HL-60/S4 (cell line): ENCODE measurements around the gene SSBP3.

Experiments used
- in situ Hi-C: fragments of 300-500 bp; cut with MboI; formaldehyde crosslinking; loops from 2 replicates; pipeline ENCODE4 v1.14.3; 2022; ENCODE audit warnings: low sequenced_read_pairs

The SSBP3 gene

DNA sequence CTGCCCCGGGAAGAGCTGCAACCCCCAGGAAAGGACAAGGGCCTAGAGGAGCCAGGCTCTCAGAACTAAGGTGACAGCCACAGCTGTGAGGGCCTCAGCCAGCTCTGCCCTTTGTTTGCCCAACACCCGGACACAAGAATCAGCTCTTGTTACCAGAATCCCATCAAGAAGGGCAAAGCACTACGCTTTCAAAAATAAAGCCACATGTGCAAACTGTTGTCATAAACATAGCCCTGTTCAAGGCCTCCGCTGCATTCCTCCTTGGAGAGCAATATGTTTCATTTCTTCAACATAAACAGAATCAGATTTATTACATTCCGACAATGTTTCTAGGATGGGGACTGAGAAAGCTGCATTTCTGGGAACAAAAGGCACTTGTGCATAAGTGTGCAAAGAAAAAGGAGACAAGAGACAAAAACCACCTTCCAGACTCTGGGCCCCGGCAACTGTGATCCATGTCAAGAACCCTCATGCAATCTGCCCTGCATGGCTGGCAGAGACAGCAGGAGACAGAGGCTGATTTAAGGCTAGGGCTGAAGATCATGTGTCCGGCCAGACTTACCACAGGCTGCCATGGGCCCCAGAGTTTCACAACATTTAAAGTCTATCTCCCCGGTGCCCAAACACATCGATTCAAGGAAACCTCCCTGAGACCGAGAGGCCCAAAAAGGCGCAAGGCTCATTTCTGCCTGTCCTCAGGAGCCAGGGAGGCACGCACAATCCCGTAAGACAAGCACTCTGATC, 71.0 kb downstream of the SSBP3 start:
- in situ Hi-C loops, result no loop called here

DNA sequence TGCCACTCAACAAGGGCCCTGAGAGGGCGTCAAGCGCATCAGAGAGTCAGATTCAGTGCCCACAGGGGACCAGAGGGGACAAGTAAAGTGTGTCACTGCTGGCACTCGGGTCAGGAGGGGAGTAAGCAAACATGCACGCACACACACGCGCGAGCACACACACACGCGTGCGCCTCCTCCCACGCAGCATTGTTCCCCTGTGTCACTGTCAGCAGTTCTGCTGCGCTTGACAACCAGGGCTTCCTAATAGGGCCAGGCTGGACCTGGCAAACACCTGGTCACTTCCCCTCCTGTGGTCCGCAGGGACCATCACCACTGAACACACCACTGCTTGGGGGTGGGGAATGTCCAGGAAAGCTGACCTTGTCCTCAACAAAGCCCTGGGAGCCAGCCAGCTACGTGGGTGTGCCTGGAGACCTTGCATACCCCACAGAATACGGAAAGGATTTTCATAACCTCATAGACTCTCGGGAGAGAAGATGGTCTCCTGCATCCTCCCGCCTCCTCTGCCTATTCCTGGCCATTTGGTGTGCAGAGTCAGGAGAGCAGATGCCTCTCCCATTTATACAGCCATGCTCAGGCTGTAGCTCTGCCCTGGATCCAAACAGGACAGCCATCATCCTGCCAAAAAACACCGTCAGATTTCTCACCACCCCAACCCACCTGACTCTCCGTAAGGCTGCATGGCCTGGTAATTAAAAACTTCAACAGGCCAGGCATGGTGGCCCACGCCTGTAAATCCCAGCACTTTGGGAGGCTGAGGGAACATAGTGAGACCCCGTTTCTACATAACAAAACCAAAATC, 73.2 kb downstream of the SSBP3 start:
- in situ Hi-C loops, result no loop called here

- in situ Hi-C loops, result no loop called here
Observed at GRCh38 chr1:54331843-54332463, 74.2 kb downstream of the SSBP3 start.

- in situ Hi-C loops, result no loop called here
Observed at GRCh38 chr1:54331091-54331772, 75.0 kb downstream of the SSBP3 start.

GRCh38 chr1:54329312-54330003, 76.7 kb downstream of the SSBP3 start:
- in situ Hi-C loops, result no loop called here

DNA sequence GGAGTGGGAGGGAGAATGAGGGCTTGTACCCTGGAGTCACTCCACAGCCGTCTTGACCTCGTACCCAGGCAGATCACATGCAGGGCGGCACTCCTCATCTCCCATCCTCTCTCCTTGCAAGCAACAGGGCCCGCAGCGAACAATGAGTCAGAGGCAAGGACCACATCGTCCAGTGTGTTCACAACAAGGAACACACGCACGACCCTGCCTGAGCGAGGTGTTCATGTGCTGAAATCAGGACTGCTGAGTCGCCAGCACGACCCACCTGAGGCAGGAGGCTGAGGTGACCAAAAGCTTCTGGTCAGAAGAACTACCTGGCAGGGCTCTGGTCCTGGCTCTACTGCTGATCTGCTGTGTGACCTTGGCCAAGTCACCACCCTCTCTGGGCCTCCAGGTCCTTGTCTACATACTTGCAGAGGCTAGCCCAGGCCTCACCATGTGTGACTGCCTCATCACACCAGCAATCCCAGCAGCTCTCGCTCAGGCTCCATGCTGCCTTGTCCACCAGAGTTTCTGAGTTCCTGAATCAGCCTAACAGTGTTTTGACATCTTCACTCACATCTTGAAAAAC, 78.0 kb downstream of the SSBP3 start:
- in situ Hi-C loops, result no loop called here

DNA sequence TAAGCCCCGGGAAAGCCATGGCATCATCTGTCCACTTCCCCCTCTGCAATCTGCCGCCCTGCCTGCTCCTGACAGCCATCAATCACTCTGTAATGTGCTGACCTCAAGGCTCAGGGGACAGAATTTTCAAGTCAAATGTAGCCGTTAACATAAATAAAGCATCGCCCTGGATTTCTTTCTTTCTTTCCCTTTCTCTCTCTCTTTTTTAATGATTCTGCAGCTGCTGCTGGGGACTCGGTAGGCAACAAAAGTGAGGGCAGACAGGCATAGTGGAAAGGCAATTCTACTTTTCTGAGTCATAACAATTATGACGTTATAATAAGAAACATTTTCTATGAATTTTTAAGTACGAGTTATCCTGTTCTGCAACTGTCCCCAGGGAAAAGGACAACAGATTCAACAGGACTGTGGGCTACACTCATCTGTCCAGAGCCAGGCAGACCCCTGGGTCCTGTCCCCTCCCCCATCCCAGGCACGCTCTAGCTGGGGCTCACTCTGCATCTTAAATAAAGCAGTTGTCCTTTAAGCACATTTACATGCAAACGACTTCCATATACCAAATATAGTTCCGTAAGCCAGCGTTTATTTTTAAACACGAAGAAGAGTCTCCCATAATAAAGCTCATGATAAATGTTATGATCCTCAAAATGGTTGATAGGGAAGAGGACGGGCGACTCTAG, 78.7 kb downstream of the SSBP3 start:
- in situ Hi-C loops, result no loop called here

GRCh38 chr1:54326543-54327385, 79.4 kb downstream of the SSBP3 start:
- in situ Hi-C loops, result no loop called here

DNA sequence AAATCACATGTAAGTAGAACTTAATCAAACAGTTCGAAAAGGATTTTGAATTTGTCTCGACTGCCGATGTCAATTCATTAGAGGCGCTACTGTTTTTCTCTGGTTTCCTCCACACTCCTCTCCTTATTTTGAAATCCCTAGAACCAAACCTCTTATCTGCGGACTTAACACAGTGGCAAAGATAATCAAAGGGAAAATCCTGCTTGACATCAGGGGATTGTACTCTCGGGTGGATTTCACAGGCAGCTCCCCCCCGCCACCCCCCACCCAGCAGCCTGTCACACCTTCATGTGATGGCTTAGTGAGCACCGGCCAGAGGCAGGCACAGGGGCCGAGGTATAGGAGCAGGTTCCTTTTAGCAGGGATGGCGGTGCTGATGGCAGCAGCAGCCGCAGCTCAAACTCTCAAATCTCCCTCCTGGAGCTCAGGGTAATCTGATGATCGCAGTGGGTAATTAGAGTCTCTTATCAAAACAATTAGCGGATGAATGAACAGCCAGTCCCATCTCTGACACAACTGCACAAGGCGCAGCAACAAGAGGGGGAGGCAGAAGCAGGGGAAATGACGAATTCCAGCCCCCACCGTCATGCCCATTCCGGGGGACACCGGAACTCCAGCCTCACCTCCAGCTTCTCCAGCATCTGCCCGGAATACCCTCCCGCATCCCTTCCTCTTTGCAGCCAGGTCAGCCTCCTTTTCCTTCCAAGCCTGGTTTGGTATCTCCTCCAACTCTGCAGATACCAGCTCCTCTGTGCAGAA, 80.3 kb downstream of the SSBP3 start:
- in situ Hi-C loops, result no loop called here

DNA sequence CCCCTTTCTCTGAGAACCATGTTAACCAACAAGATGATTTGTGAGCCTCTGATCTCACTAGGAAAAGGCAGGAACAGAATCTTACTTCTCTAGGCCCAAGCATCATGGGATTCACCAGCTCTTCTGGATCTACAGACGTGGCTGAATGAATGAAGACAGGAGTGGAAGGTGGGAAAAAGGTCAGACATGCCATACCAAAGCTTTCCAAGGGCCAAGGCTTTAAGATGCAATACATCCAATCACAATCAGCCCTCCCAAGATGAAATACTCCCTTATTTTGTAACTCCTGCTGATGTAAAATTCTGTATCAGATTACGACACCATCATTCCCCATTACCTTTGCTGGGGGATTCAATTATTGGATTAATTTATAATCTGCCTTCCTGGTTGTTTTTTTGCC, 80.9 kb downstream of the SSBP3 start:
- in situ Hi-C loops, result no loop called here

DNA sequence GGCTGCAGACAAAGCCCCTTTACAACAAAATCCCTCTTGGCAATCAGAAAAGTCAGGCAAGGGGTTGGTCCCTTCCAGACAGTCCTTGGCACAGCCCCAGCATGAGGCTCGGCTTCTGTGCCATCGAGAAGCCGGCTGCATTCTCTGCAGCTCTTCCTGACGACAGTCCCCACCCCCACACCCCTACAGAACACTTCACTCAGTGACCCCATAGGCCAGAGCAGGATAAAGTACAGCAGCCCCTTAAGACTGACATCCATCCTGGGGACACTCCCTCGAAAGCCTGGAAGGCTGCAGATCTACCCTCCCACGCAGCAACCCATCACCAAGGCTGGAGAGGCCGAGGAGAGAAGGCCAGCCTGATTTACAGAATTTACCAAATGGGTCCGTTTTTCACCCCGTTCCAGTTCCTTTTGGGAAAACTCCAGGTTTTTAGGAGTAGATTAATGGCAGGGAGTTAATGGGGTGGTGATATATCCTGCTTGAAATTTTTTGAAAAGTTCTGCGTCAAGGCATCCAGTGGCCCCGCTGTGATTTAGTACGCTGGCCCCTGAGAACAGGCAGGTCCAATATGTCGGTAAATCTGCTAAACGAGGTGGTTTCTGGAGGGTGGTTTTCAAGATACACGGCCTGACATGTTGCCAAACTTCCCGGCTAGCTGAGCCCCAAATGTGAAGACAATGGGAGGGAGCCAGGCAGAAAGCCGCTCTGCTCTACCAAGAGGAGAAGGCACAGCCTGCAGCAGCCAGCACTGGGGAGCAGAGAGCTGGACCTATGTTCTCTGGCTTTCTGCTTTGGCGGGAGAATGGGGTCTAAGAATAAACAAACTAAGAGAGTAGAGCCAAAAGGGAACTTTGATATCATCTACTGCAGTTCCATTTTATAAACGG, 81.7 kb downstream of the SSBP3 start:
- in situ Hi-C loops, result no loop called here

- in situ Hi-C loops, result no loop called here
Observed at GRCh38 chr1:54323921-54324250, 82.3 kb downstream of the SSBP3 start.

DNA sequence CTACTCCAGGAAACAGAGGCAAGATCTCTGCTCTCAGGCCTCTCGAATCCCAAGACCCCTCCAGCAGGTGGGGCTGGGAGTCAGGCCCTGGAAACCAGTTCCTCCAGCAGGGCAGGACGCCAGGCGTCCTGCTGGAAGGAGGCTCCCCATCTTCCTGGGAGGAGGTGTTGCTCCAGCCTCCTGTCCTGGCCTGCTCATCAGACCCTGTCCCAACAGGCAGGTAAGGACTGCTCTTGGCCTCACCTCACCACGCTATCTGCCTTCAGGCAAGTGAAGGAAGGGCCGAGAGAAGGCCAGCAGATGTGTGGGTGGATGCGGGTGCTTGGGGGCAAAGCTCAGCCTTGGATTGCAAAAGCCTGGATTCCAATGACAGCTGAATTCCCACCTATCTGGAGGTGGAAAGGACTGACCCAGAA, 82.9 kb downstream of the SSBP3 start:
- in situ Hi-C loops, result no loop called here

- in situ Hi-C loops, result no loop called here
Observed at GRCh38 chr1:54318246-54318814, 87.9 kb downstream of the SSBP3 start.

DNA sequence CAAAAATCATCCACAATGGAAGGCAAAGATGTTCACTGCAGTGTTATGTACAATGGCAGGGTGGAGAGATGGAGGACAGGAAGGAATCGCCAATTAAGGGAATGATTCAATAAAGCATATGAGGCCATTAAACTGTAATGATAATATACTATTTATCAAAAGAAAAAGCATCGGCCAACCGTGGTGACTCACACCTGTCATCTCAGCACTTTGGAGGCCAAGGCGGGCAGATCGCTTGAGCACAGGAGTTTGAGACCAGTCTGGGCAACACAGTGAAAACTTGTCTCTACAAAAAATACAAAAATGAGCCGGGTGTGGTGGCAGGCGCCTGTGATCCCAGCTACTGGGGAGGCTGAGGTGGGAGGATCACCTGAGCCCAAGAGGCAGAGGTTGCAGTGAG, 89.1 kb downstream of the SSBP3 start:
- in situ Hi-C loops, result no loop called here

GRCh38 chr1:54315099-54315498, 91.1 kb downstream of the SSBP3 start:
- in situ Hi-C loops, result no loop called here

GRCh38 chr1:54314696-54315095, 91.5 kb downstream of the SSBP3 start:
- in situ Hi-C loops, result no loop called here
